HepG2 (cell line): ENCODE measurements around the gene CAPN12. TPM values are rescaled to one million over a fixed set of nuclear protein-coding genes. Genes with fewer than 3 reads are reported as not detected.
A peak's percentile ranks its signal among the peaks of the same experiment; 100 is the strongest.

Experiments
- ELF1 ChIP-seq: sonication (generic); formaldehyde crosslinking; IDR thresholded peaks from 2 replicates; pipeline ENCODE4 v1.4.0; 2020; ENCODE audit warnings: missing genetic modification reagents
- ELF3 ChIP-seq: IDR thresholded peaks from 2 replicates; pipeline ENCODE4 v1.6.1; 2016; ENCODE audit warnings: missing genetic modification reagents, missing compliant biosample characterization
- HMGXB4 ChIP-seq, 2 experiments: sonication (generic) in 1 of 2; formaldehyde crosslinking in 1 of 2; IDR thresholded peaks; 2 replicates each; pipeline versions ENCODE4 v1.4.0 to v1.6.1; 2018 to 2020; ENCODE audit warnings: missing genetic modification reagents in 2 of 2, borderline replicate concordance in 1 of 2, low read depth in 1 of 2, mild to moderate bottlenecking in 1 of 2, missing biosample characterization in 1 of 2
- MED1 ChIP-seq: sonication (generic); formaldehyde crosslinking; IDR thresholded peaks from 2 replicates; pipeline ENCODE4 v1.4.0; 2020; ENCODE audit warnings: missing genetic modification reagents
- MEIS1 ChIP-seq: sonication (generic); formaldehyde crosslinking; IDR thresholded peaks from 2 replicates; pipeline ENCODE4 v1.9.0; 2021; ENCODE audit warnings: mild to moderate bottlenecking, missing genetic modification reagents, moderate library complexity, borderline replicate concordance
- MXD4 ChIP-seq: IDR thresholded peaks from 2 replicates; pipeline ENCODE4 v1.6.1; 2016; ENCODE audit warnings: mild to moderate bottlenecking, missing biosample characterization, missing genetic modification reagents
- NFKB2 ChIP-seq: sonication (generic); formaldehyde crosslinking; IDR thresholded peaks from 2 replicates; pipeline ENCODE4 v1.4.0; 2020; ENCODE audit warnings: missing genetic modification reagents, borderline replicate concordance
- PATZ1 ChIP-seq: sonication (generic); formaldehyde crosslinking; IDR thresholded peaks from 2 replicates; pipeline ENCODE4 v1.4.0; 2020; ENCODE audit warnings: missing genetic modification reagents
- SIN3B ChIP-seq: fragments of 150-350 bp; IDR thresholded peaks from 2 replicates; pipeline ENCODE4 v1.6.1; 2014; ENCODE audit warnings: low read length
- SKI ChIP-seq: fragments of 450-650 bp; IDR thresholded peaks from one replicate; pipeline ENCODE4 v1.6.1; 2018; ENCODE audit warnings: mild to moderate bottlenecking; ENCODE audit not compliant: partially characterized antibody
- ZFX ChIP-seq: sonication (generic); formaldehyde crosslinking; IDR thresholded peaks from 2 replicates; pipeline ENCODE4 v1.4.0; 2020; ENCODE audit warnings: mild to moderate bottlenecking, low read depth, missing genetic modification reagents, moderate library complexity
- ZNF20 ChIP-seq: sonication (generic); formaldehyde crosslinking; IDR thresholded peaks from 2 replicates; pipeline ENCODE4 v1.4.0; 2020; ENCODE audit warnings: mild to moderate bottlenecking, moderate library complexity, missing genetic modification reagents
- ZNF350 ChIP-seq: sonication (generic); formaldehyde crosslinking; IDR thresholded peaks from 2 replicates; pipeline ENCODE4 v1.4.0; 2020; ENCODE audit warnings: mild to moderate bottlenecking, low read depth, missing genetic modification reagents, borderline replicate concordance
- ZNF747 ChIP-seq: sonication (generic); formaldehyde crosslinking; IDR thresholded peaks from 2 replicates; pipeline ENCODE4 v1.8.1; 2023; ENCODE audit warnings: missing genetic modification reagents, mild to moderate bottlenecking, borderline replicate concordance
- ZSCAN30 ChIP-seq: sonication (generic); formaldehyde crosslinking; IDR thresholded peaks from 2 replicates; pipeline ENCODE4 v1.5.0; 2020; ENCODE audit warnings: mild to moderate bottlenecking, missing genetic modification reagents
- polyA plus RNA-seq, 8 experiments: library from polyadenylated mRNA; depleted of rRNA in 3 of 8; stranded (reverse) in 7 of 8; unstranded in 1 of 8; fragments of >200 nt; fragmentation: Illumina TruSeq in 4 of 8; extraction: Trizol in 4 of 8; gene quantifications; 2 replicates each; pipeline versions ENCODE4 v1.2.1 to v1.2.3, GENCODE V29; 2011 to 2016; ENCODE audit warnings: low read depth in 4 of 8, missing spikeins in 1 of 8, mixed read lengths in 1 of 8; ENCODE audit not compliant: insufficient read depth in 1 of 8
- total RNA-seq, 5 experiments: library from RNA; depleted of rRNA; stranded (reverse); fragments of >200 nt; fragmentation: Illumina TruSeq; extraction: Trizol; gene quantifications; 2 replicates each; pipeline ENCODE4 v1.2.3, GENCODE V29; 2016; ENCODE audit warnings: low read depth in 1 of 5
- TF ChIP-seq, protein P1 (sequence below): sonication (generic); formaldehyde crosslinking; IDR thresholded peaks from 2 replicates; pipeline ENCODE4 v1.4.0; 2020; ENCODE audit warnings: missing genetic modification reagents, mild to moderate bottlenecking, borderline replicate concordance
- TF ChIP-seq, protein P2 (sequence below): sonication (generic); formaldehyde crosslinking; conservative IDR thresholded peaks from 2 replicates; pipeline ENCODE4 v1.8.0; 2022; ENCODE audit warnings: mild to moderate bottlenecking, moderate library complexity, missing genetic modification reagents

CAPN12 gene
- total and polyA plus RNA-seq, 2 of the 13 experiments (the other 11 are each of a cell fraction or from before 2014, with no cell fraction given) = 1.6 to 13.6 TPM

- TF ChIP-seq NFKB2 (CRISPR knock-in tag) (peak; percentile 24; the same call in 1 of the 2 replicates), ZFX (CRISPR knock-in tag) (peak; percentile 61; the same call in 1 of the 2 replicates), HMGXB4 (CRISPR knock-in tag; IDR thresholded peaks at IDR 0.05; ENCODE audit: borderline replicate concordance in 1 of 2, low read depth in 1 of 2) (peak; percentile 21 to 66; a peak in 2 of 4 replicates), ZNF350 (CRISPR knock-in tag) (no peak; the same call in 1 of the 2 replicates), ELF1 (CRISPR knock-in tag) (peak; percentile 35; the same call in 1 of the 2 replicates), PATZ1 (CRISPR knock-in tag) (peak; percentile 66; the same call in 1 of the 2 replicates), ZNF747 (CRISPR knock-in tag) (no peak), MXD4 (CRISPR knock-in tag) (no peak), SIN3B (no peak), MED1 (CRISPR knock-in tag) (0 out of 2 replicates have a peak, but pooled peaks have one; percentile 31), ZSCAN30 (CRISPR knock-in tag) (no peak), ZNF20 (CRISPR knock-in tag) (no peak), ELF3 (CRISPR knock-in tag) (0 out of 2 replicates have a peak, but pooled peaks have one; percentile 36), SKI (no peak), MEIS1 (no peak)
- TF ChIP-seq, protein P1, sequence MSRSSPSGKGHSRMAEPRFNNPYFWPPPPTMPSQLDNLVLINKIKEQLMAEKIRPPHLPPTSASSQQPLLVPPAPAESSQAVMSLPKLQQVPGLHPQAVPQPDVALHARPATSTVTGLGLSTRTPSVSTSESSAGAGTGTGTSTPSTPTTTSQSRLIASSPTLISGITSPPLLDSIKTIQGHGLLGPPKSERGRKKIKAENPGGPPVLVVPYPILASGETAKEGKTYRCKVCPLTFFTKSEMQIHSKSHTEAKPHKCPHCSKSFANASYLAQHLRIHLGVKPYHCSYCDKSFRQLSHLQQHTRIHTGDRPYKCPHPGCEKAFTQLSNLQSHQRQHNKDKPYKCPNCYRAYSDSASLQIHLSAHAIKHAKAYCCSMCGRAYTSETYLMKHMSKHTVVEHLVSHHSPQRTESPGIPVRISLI (CRISPR knock-in tag) = peak; percentile 33; the same call in 1 of the 2 replicates
- TF ChIP-seq, protein P2, sequence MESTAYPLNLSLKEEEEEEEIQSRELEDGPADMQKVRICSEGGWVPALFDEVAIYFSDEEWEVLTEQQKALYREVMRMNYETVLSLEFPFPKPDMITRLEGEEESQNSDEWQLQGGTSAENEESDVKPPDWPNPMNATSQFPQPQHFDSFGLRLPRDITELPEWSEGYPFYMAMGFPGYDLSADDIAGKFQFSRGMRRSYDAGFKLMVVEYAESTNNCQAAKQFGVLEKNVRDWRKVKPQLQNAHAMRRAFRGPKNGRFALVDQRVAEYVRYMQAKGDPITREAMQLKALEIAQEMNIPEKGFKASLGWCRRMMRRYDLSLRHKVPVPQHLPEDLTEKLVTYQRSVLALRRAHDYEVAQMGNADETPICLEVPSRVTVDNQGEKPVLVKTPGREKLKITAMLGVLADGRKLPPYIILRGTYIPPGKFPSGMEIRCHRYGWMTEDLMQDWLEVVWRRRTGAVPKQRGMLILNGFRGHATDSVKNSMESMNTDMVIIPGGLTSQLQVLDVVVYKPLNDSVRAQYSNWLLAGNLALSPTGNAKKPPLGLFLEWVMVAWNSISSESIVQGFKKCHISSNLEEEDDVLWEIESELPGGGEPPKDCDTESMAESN = 0 out of 2 replicates have a peak, but pooled peaks have one; percentile 29
These were observed 14.4 kb downstream of the CAPN12 start (continued) for GRCh38 chr19:38729653-38730469.
